Measurements from ENCODE around the gene HLTF.

- TF ChIP-seq CTCF (IDR thresholded peaks at IDR 0.05) (no peak), EP300 (IDR thresholded peaks at IDR 0.05; ENCODE audit: low read depth) (no peak), POLR2A (IDR thresholded peaks at IDR 0.05) (no peak), POLR2AphosphoS5 (IDR thresholded peaks at IDR 0.05) (no peak)
Observed at GRCh38 chr3:149010966-149011365, 75.4 kb downstream of the HLTF start.

Measured in transverse colon (tissue), 4 donors.